GM12865 (cell line): ENCODE data around the gene JCHAIN.

Source experiments
- DNase-seq: peaks from one replicate; pipeline ENCODE4 v3.0.0; 2010; ENCODE audit warnings: low read depth
- H3K4me3 ChIP-seq: 2 replicates; pipeline ENCODE4 v1.5.1; 2011; ENCODE audit warnings: mild to moderate bottlenecking, low read depth, low read length, control low read depth
- CTCF ChIP-seq: IDR thresholded peaks from 2 replicates; pipeline ENCODE4 v1.5.1; 2011; ENCODE audit warnings: low read length, control low read depth, low read depth, inconsistent platforms; ENCODE audit not compliant: insufficient read depth; ENCODE audit errors: missing control alignments

Gene JCHAIN

GRCh38 chr4:70634482-70634881, 31.8 kb downstream of the JCHAIN start:
- no peak overlapping the region for H3K4me3 ChIP-seq
- DNase-seq: no peak
- TF ChIP-seq CTCF: no peak

- H3K4me3 ChIP-seq: no peak overlapping the region
- TF ChIP-seq CTCF: no peak
- no peak for DNase-seq
These were observed 34.3 kb downstream of the JCHAIN start for GRCh38 chr4:70632028-70632427.

- no peak overlapping the region for H3K4me3 ChIP-seq
- no peak for TF ChIP-seq CTCF
- DNase-seq: no peak
These were observed 36.1 kb downstream of the JCHAIN start for GRCh38 chr4:70630162-70630561.

- DNase-seq: no peak
- no peak for TF ChIP-seq CTCF
- H3K4me3 ChIP-seq: no peak overlapping the region
These were observed 36.7 kb downstream of the JCHAIN start for GRCh38 chr4:70629469-70630090.

- TF ChIP-seq CTCF: no peak
- H3K4me3 ChIP-seq: no peak within 1 kb of the TSS
- no peak for DNase-seq
These were observed 37.9 kb downstream of the JCHAIN start, which contains the start of gene ENAM for GRCh38 chr4:70628444-70628843. Gene ENAM (plus strand): TSS chr4:70628744. CDS start chr4:70629501, 757 bp downstream.

- no peak overlapping the region for H3K4me3 ChIP-seq
- TF ChIP-seq CTCF: no peak
- no peak for DNase-seq
These were observed 38.7 kb downstream of the JCHAIN start for GRCh38 chr4:70627620-70628019.

GRCh38 chr4:70624226-70624793, 42.0 kb downstream of the JCHAIN start:
- no peak for DNase-seq

More at GRCh38 chr4:70624226-70624793, 42.0 kb downstream of the JCHAIN start:
- no peak for TF ChIP-seq CTCF
- no peak overlapping the region for H3K4me3 ChIP-seq
